Activated CD8-positive, alpha-beta T cell treated with anti-CD3 and anti-CD28 coated beads for 36 hours (primary cell): ENCODE results near the gene LCT. TPM values are rescaled to one million over a fixed set of nuclear protein-coding genes. Genes with fewer than 3 reads are reported as not detected.
A peak's percentile ranks its signal among the peaks of the same experiment; 100 is the strongest.

Experiments used
- ATAC-seq: fragments of 200-7000 bp; cut with Tn5 transposase; one replicate; pipeline ENCODE4 v1.10.0; 2021; ENCODE audit warnings: mild to moderate bottlenecking, moderate library complexity
- CTCF ChIA-PET: fragments of 350-600 bp; sonication (Branson Sonifier 250); formaldehyde crosslinking; loops from one replicate; lab custom pipeline; 2021; ENCODE audit warnings: antibody characterized with exemption; lab: Charles Lee
- POLR2A ChIA-PET: fragments of 350-600 bp; sonication (Branson Sonifier 250); formaldehyde crosslinking; loops from one replicate; lab custom pipeline; 2021; ENCODE audit warnings: antibody characterized with exemption; lab: Charles Lee
- DNase-seq: peaks from one replicate; pipeline ENCODE4 v3.0.0-alpha.2; 2020
- H3K27ac Mint-ChIP-seq: one replicate; pipeline ENCODE4 v1.8.0; 2021; ENCODE audit warnings: mild to moderate bottlenecking, mixed read lengths
- H3K27me3 Mint-ChIP-seq: one replicate; pipeline ENCODE4 v1.8.0; 2021; ENCODE audit warnings: mixed read lengths
- H3K36me3 Mint-ChIP-seq: one replicate; pipeline ENCODE4 v1.8.0; 2021; ENCODE audit warnings: low read depth, mixed read lengths
- H3K4me1 Mint-ChIP-seq: one replicate; pipeline ENCODE4 v1.8.0; 2021; ENCODE audit warnings: low read depth, mixed read lengths
- H3K4me3 Mint-ChIP-seq: one replicate; pipeline ENCODE4 v1.8.0; 2021; ENCODE audit warnings: mild to moderate bottlenecking, moderate library complexity, mixed read lengths
- H3K9me3 Mint-ChIP-seq: one replicate; pipeline ENCODE4 v1.8.0; 2021; ENCODE audit warnings: mixed read lengths
- CTCF ChIP-seq: fragments of 200-600 bp; IDR thresholded peaks from one replicate; pipeline ENCODE4 v1.8.0; 2022; ENCODE audit warnings: antibody characterized with exemption, mild to moderate bottlenecking
- intact Hi-C: fragments of 100-400 bp; cut with micrococcal nuclease; formaldehyde crosslinking; loops from one replicate; pipeline ENCODE4 v1.10.0; 2022
- total RNA-seq, 2 experiments: library from RNA; stranded (reverse); gene quantifications; one replicate each; pipeline ENCODE4 v1.2.3, GENCODE V29; 2021

LCT gene
- total RNA-seq, 2 experiments from 2014 or later, result 0.11 to 0.29 TPM

- POLR2A ChIA-PET, result no interaction called here
- CTCF ChIA-PET, result interaction anchor here (0.9 to 1.4 kb wide), 2 partner anchors 11 to 23 kb away, joined by 3 to 6 read pairs; no protein-coding TSS in a partner anchor
- H3K9me3 Mint-ChIP-seq, result no peaks in the 10 kb centered on the region
- peaks cover 10% of the 10 kb centered on the region for H3K4me1 Mint-ChIP-seq
- H3K27me3 Mint-ChIP-seq, result no peaks in the 10 kb centered on the region
- DNase-seq, result no peak
- intact Hi-C loops, result no loop called here
- H3K4me3 Mint-ChIP-seq, result no peak overlapping the region
- H3K36me3 Mint-ChIP-seq, result peaks cover 52% of the 10 kb centered on the region
- H3K27ac Mint-ChIP-seq, result peak overlapping the region; percentile 61
- ATAC-seq, result no peak
- TF ChIP-seq CTCF, result no peak
Measured at GRCh38 chr2:135773917-135774316, 63.1 kb downstream of the LCT start.

GRCh38 chr2:135773319-135773718 is 63.7 kb downstream of the LCT start:
- CTCF ChIA-PET, result interaction anchor here (0.9 to 1.5 kb wide), 3 partner anchors 11 to 24 kb away, joined by 3 to 6 read pairs (median 5); no protein-coding TSS in a partner anchor
- Mint-ChIP-seq H3K36me3 (peaks cover 51% of the 10 kb centered on the region), H3K27me3 (no peaks in the 10 kb centered on the region), H3K27ac (peak overlapping the region; percentile 68), H3K4me1 (peaks cover 10% of the 10 kb centered on the region), H3K9me3 (no peaks in the 10 kb centered on the region), H3K4me3 (no peak overlapping the region)
- POLR2A ChIA-PET, result no interaction called here
- ATAC-seq, result peak; percentile 56
- peak; percentile 24 for DNase-seq
- intact Hi-C loops, result no loop called here
- no peak for TF ChIP-seq CTCF

- Mint-ChIP-seq H3K9me3 (no peaks in the 10 kb centered on the region), H3K4me3 (no peak overlapping the region), H3K27ac (no peak overlapping the region), H3K4me1 (peaks cover 16% of the 10 kb centered on the region), H3K27me3 (no peaks in the 10 kb centered on the region), H3K36me3 (peaks cover 47% of the 10 kb centered on the region)
- no peak for TF ChIP-seq CTCF
- ChIA-PET CTCF (interaction anchor here (1.4 to 3.0 kb wide), 2 partner anchors 25 to 29 kb away, joined by 3 to 11 read pairs; no protein-coding TSS in a partner anchor), POLR2A (interaction anchor here (2.2 kb wide), 1 partner anchor 23 kb away, joined by 6 read pairs; no protein-coding TSS in a partner anchor)
- ATAC-seq, result no peak
- DNase-seq, result no peak
- intact Hi-C loops, result no loop called here
Measured at GRCh38 chr2:135768863-135769262, 68.1 kb downstream of the LCT start.

GRCh38 chr2:135762530-135762929 is 74.5 kb downstream of the LCT start:
- intact Hi-C loops, result no loop called here
- H3K36me3 Mint-ChIP-seq, result peaks cover 44% of the 10 kb centered on the region
- H3K4me3 Mint-ChIP-seq, result no peak overlapping the region
- no peak for TF ChIP-seq CTCF
- no peak overlapping the region for H3K27ac Mint-ChIP-seq
- peaks cover 20% of the 10 kb centered on the region for H3K4me1 Mint-ChIP-seq
- DNase-seq, result no peak
- ChIA-PET POLR2A (interaction anchor here (0.8 to 0.9 kb wide), 2 partner anchors 8 to 18 kb away, joined by 3 read pairs; no protein-coding TSS in a partner anchor), CTCF (interaction anchor here (0.9 to 2.0 kb wide), 3 partner anchors 8 to 759 kb away, joined by 3 to 8 read pairs (median 3); no protein-coding TSS in a partner anchor)
- no peaks in the 10 kb centered on the region for H3K27me3 Mint-ChIP-seq
- no peaks in the 10 kb centered on the region for H3K9me3 Mint-ChIP-seq
- no peak for ATAC-seq

- no peak overlapping the region for H3K27ac Mint-ChIP-seq
- no peak for DNase-seq
- ChIA-PET POLR2A (interaction anchor here (0.9 kb wide), 1 partner anchor 9 kb away, joined by 3 read pairs; no protein-coding TSS in a partner anchor), CTCF (interaction anchor here (0.9 to 2.0 kb wide), 4 partner anchors 9 to 758 kb away, joined by 3 to 8 read pairs (median 4); no protein-coding TSS in a partner anchor)
- TF ChIP-seq CTCF, result no peak
- H3K9me3 Mint-ChIP-seq, result peaks cover under 1% of the 10 kb centered on the region
- H3K4me1 Mint-ChIP-seq, result peaks cover 18% of the 10 kb centered on the region
- ATAC-seq, result no peak
- intact Hi-C loops, result no loop called here
- H3K4me3 Mint-ChIP-seq, result no peak overlapping the region
- H3K27me3 Mint-ChIP-seq, result no peaks in the 10 kb centered on the region
- peaks cover 46% of the 10 kb centered on the region for H3K36me3 Mint-ChIP-seq
Measured at GRCh38 chr2:135762022-135762421, 75.0 kb downstream of the LCT start.
